ENCODE measurements around the gene KAZN.

The KAZN gene

DNA sequence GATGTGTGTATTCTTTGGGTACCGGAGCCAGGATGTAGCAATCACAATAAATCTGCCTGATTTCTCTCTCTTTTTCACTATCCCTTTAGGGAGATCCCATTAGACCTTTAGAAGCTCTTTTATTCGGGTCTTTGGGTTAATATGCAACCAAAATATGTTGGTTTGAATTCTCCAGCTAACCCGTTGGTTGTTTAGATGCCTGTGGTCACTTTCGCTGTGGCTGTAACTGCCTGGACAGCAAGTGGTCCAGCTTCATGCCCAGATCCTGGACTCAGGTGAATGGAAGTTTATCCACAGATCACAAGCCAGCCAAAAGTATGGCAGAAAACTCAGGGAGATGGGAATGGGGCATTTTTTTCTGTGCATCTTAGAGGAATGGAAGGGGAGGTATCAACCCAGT is 12.3 kb downstream of the KAZN start:
- H3K4me3 Mint-ChIP-seq, result no peak overlapping the region
- peaks cover 50% of the 10 kb centered on the region for H3K4me1 Mint-ChIP-seq
- H3K27ac Mint-ChIP-seq, result peak overlapping the region; percentile 44
- TF ChIP-seq, protein P1, sequence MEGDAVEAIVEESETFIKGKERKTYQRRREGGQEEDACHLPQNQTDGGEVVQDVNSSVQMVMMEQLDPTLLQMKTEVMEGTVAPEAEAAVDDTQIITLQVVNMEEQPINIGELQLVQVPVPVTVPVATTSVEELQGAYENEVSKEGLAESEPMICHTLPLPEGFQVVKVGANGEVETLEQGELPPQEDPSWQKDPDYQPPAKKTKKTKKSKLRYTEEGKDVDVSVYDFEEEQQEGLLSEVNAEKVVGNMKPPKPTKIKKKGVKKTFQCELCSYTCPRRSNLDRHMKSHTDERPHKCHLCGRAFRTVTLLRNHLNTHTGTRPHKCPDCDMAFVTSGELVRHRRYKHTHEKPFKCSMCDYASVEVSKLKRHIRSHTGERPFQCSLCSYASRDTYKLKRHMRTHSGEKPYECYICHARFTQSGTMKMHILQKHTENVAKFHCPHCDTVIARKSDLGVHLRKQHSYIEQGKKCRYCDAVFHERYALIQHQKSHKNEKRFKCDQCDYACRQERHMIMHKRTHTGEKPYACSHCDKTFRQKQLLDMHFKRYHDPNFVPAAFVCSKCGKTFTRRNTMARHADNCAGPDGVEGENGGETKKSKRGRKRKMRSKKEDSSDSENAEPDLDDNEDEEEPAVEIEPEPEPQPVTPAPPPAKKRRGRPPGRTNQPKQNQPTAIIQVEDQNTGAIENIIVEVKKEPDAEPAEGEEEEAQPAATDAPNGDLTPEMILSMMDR (IDR thresholded peaks at IDR 0.05), result no peak
- peaks cover 4% of the 10 kb centered on the region for H3K9me3 Mint-ChIP-seq
- DNase-seq, result no peak
- H3K27me3 Mint-ChIP-seq (ENCODE audit: low read depth, poor library complexity), result peaks cover 6% of the 10 kb centered on the region
- peaks cover 45% of the 10 kb centered on the region for H3K36me3 Mint-ChIP-seq (ENCODE audit: low read depth)

GRCh38 chr1:14611792-14612191 is 13.3 kb downstream of the KAZN start:
- H3K27ac Mint-ChIP-seq, result no peak overlapping the region
- peaks cover 47% of the 10 kb centered on the region for H3K36me3 Mint-ChIP-seq (ENCODE audit: low read depth)
- no peak for DNase-seq
- H3K4me1 Mint-ChIP-seq, result peaks cover 52% of the 10 kb centered on the region
- no peak overlapping the region for H3K4me3 Mint-ChIP-seq
- TF ChIP-seq, protein P1 (IDR thresholded peaks at IDR 0.05), result no peak
- H3K9me3 Mint-ChIP-seq, result peaks cover 4% of the 10 kb centered on the region
- peaks cover 6% of the 10 kb centered on the region for H3K27me3 Mint-ChIP-seq (ENCODE audit: low read depth, poor library complexity)

- no peak for DNase-seq
- Mint-ChIP-seq H3K4me1 (peaks cover 56% of the 10 kb centered on the region), H3K4me3 (no peak overlapping the region), H3K9me3 (peaks cover 4% of the 10 kb centered on the region), H3K27me3 (ENCODE audit: low read depth, poor library complexity) (peaks cover 6% of the 10 kb centered on the region), H3K36me3 (ENCODE audit: low read depth) (peaks cover 47% of the 10 kb centered on the region), H3K27ac (no peak overlapping the region)
- TF ChIP-seq, protein P1 (IDR thresholded peaks at IDR 0.05), result no peak
These were observed 13.8 kb downstream of the KAZN start for GRCh38 chr1:14612256-14612655.

DNA sequence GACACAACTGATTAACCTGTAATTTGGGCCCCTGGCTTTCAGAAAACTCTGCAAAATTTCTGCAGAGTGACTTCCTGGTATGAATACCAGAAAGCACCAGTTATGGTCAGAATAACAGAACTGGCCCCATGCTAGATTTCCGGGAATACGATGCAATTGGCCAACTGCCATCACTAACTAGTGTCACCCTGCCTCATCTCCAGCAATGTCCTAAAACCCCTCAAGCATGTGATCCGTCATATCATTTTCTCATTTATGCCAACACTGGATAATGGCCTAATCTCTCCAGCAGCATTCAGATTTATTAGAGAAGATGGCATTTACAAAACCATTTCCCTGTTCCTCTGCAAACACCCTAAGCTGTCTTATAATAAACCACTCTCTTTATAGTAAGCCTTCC is 15.4 kb downstream of the KAZN start:
- TF ChIP-seq, protein P1 (IDR thresholded peaks at IDR 0.05), result no peak
- Mint-ChIP-seq H3K9me3 (peaks cover 5% of the 10 kb centered on the region), H3K27ac (no peak overlapping the region), H3K36me3 (ENCODE audit: low read depth) (peaks cover 49% of the 10 kb centered on the region), H3K4me1 (peaks cover 59% of the 10 kb centered on the region), H3K4me3 (no peak overlapping the region), H3K27me3 (ENCODE audit: low read depth, poor library complexity) (peaks cover 4% of the 10 kb centered on the region)
- DNase-seq, result no peak

DNA sequence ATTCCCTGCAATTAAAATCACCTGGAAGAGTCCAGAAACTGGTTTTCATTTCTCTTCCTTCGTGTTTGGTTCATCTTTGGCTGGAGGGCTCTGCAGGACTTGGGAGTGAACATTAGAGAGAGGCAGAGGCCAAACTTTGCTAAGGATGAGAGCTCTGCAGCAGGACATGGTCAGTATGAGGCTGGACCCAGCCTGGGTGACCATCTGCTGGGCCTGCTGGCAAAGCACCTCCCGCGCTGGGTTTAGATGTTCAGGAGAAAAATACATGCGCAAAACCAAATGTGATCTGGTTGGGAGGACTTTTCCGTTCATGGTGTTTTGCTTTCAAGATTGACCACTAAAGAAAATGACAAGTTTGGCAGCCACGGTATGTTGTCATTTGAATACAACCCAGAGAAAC is 15.9 kb downstream of the KAZN start:
- Mint-ChIP-seq H3K9me3 (peaks cover 6% of the 10 kb centered on the region), H3K4me3 (no peak overlapping the region), H3K36me3 (ENCODE audit: low read depth) (peaks cover 48% of the 10 kb centered on the region), H3K27ac (no peak overlapping the region), H3K27me3 (ENCODE audit: low read depth, poor library complexity) (peaks cover 4% of the 10 kb centered on the region), H3K4me1 (peaks cover 58% of the 10 kb centered on the region)
- DNase-seq, result no peak
- TF ChIP-seq, protein P1 (IDR thresholded peaks at IDR 0.05), result no peak

GRCh38 chr1:14615549-14616218 is 17.2 kb downstream of the KAZN start:
- Mint-ChIP-seq H3K4me1 (peaks cover 45% of the 10 kb centered on the region), H3K27ac (peak overlapping the region; percentile 12), H3K36me3 (ENCODE audit: low read depth) (peaks cover 42% of the 10 kb centered on the region), H3K9me3 (peaks cover 12% of the 10 kb centered on the region), H3K27me3 (ENCODE audit: low read depth, poor library complexity) (peaks cover 4% of the 10 kb centered on the region), H3K4me3 (no peak overlapping the region)
- no peak for DNase-seq
- TF ChIP-seq, protein P1 (IDR thresholded peaks at IDR 0.05), result no peak

All from nephron progenitor cell (in vitro differentiated cells).